HepG2 (cell line): ENCODE results near the gene CLCN1. TPM values are rescaled to one million over a fixed set of nuclear protein-coding genes. Genes with fewer than 3 reads are reported as not detected.
A peak's percentile ranks its signal among the peaks of the same experiment; 100 is the strongest.

Source experiments
- KDM2A ChIP-seq: sonication (generic); formaldehyde crosslinking; IDR thresholded peaks from 2 replicates; pipeline ENCODE4 v1.4.0; 2020; ENCODE audit warnings: low read depth, missing genetic modification reagents, borderline replicate concordance
- KDM4B ChIP-seq: sonication (generic); formaldehyde crosslinking; IDR thresholded peaks from 2 replicates; pipeline ENCODE4 v1.4.0; 2020; ENCODE audit warnings: missing genetic modification reagents
- NBN ChIP-seq: fragments of 450-650 bp; conservative IDR thresholded peaks from 2 replicates; pipeline ENCODE4 v1.6.1; 2017
- NCOA2 ChIP-seq: sonication (generic); formaldehyde crosslinking; IDR thresholded peaks from 2 replicates; pipeline ENCODE4 v1.8.0; 2022; ENCODE audit warnings: inconsistent platforms
- PATZ1 ChIP-seq: sonication (generic); formaldehyde crosslinking; IDR thresholded peaks from 2 replicates; pipeline ENCODE4 v1.4.0; 2020; ENCODE audit warnings: missing genetic modification reagents
- PHF8 ChIP-seq: sonication (generic); formaldehyde crosslinking; IDR thresholded peaks from 2 replicates; pipeline ENCODE4 v1.5.0; 2020; ENCODE audit warnings: missing genetic modification reagents
- SALL2 ChIP-seq: sonication (generic); formaldehyde crosslinking; IDR thresholded peaks from 2 replicates; pipeline ENCODE4 v1.8.1; 2023; ENCODE audit warnings: mild to moderate bottlenecking, missing genetic modification reagents, inconsistent platforms
- ZFY ChIP-seq: sonication (generic); formaldehyde crosslinking; IDR thresholded peaks from 2 replicates; pipeline ENCODE4 v1.4.0; 2020; ENCODE audit warnings: missing genetic modification reagents
- ZNF136 ChIP-seq: sonication (generic); formaldehyde crosslinking; IDR thresholded peaks from 2 replicates; pipeline ENCODE4 v1.8.1; 2022; ENCODE audit warnings: low read depth, mild to moderate bottlenecking, moderate library complexity, missing genetic modification reagents
- ZNF343 ChIP-seq: sonication (generic); formaldehyde crosslinking; IDR thresholded peaks from 2 replicates; pipeline ENCODE4 v1.4.0; 2020; ENCODE audit warnings: mild to moderate bottlenecking, missing genetic modification reagents
- ZNF556 ChIP-seq: sonication (generic); formaldehyde crosslinking; IDR thresholded peaks from 2 replicates; pipeline ENCODE4 v1.4.0; 2020; ENCODE audit warnings: mild to moderate bottlenecking, missing genetic modification reagents, borderline replicate concordance
- ZNF557 ChIP-seq: sonication (generic); formaldehyde crosslinking; IDR thresholded peaks from 2 replicates; pipeline ENCODE4 v1.4.0; 2020; ENCODE audit warnings: missing genetic modification reagents
- ZNF761 ChIP-seq: sonication (generic); formaldehyde crosslinking; conservative IDR thresholded peaks from 2 replicates; pipeline ENCODE4 v1.4.0; 2020; ENCODE audit warnings: mild to moderate bottlenecking, missing genetic modification reagents
- ZNF766 ChIP-seq: sonication (generic); formaldehyde crosslinking; IDR thresholded peaks from 2 replicates; pipeline ENCODE4 v1.5.0; 2020; ENCODE audit warnings: missing genetic modification reagents, borderline replicate concordance
- polyA plus RNA-seq, 8 experiments: library from polyadenylated mRNA; depleted of rRNA in 3 of 8; stranded (reverse) in 7 of 8; unstranded in 1 of 8; fragments of >200 nt; fragmentation: Illumina TruSeq in 4 of 8; extraction: Trizol in 4 of 8; gene quantifications; 2 replicates each; pipeline versions ENCODE4 v1.2.1 to v1.2.3, GENCODE V29; 2011 to 2016; ENCODE audit warnings: low read depth in 4 of 8, missing spikeins in 1 of 8, mixed read lengths in 1 of 8; ENCODE audit not compliant: insufficient read depth in 1 of 8
- total RNA-seq, 5 experiments: library from RNA; depleted of rRNA; stranded (reverse); fragments of >200 nt; fragmentation: Illumina TruSeq; extraction: Trizol; gene quantifications; 2 replicates each; pipeline ENCODE4 v1.2.3, GENCODE V29; 2016; ENCODE audit warnings: low read depth in 1 of 5
- TF ChIP-seq, protein P1 (sequence below): sonication (generic); formaldehyde crosslinking; IDR thresholded peaks from 2 replicates; pipeline ENCODE4 v1.5.0; 2020; ENCODE audit warnings: mild to moderate bottlenecking, missing genetic modification reagents, borderline replicate concordance
- TF ChIP-seq, protein P2 (sequence below): sonication (generic); formaldehyde crosslinking; IDR thresholded peaks from 2 replicates; pipeline ENCODE4 v1.4.0; 2020; ENCODE audit warnings: missing genetic modification reagents
- TF ChIP-seq, protein P3 (sequence below): IDR thresholded peaks from 2 replicates; pipeline ENCODE4 v1.6.1; 2016; ENCODE audit warnings: low read depth, missing genetic modification reagents, missing compliant biosample characterization

CLCN1 gene
- total and polyA plus RNA-seq, 2 of the 13 experiments (the other 11 are each of a cell fraction or from before 2014, with no cell fraction given) = 0.01 TPM; not detected in 1

- TF ChIP-seq ZNF136 (CRISPR knock-in tag) = 0 out of 2 replicates have a peak, but pooled peaks have one; percentile 27
- TF ChIP-seq NCOA2 = peak; percentile 69
- TF ChIP-seq, protein P1, sequence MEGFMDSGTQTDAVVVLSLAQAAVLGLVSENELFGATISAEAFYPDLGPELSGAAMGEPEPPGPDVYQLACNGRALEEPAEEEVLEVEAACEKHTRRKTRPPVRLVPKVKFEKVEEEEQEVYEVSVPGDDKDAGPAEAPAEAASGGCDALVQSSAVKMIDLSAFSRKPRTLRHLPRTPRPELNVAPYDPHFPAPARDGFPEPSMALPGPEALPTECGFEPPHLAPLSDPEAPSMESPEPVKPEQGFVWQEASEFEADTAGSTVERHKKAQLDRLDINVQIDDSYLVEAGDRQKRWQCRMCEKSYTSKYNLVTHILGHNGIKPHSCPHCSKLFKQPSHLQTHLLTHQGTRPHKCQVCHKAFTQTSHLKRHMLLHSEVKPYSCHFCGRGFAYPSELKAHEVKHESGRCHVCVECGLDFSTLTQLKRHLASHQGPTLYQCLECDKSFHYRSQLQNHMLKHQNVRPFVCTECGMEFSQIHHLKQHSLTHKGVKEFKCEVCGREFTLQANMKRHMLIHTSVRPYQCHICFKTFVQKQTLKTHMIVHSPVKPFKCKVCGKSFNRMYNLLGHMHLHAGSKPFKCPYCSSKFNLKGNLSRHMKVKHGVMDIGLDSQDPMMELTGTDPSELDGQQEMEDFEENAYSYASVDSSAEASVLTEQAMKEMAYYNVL (CRISPR knock-in tag) = peak; percentile 67; the same call in 1 of the 2 replicates
- TF ChIP-seq ZNF766 = peak; percentile 43; the same call in 1 of the 2 replicates
- no peak for TF ChIP-seq ZNF557
- peak; percentile 69; the same call in 1 of the 2 replicates for TF ChIP-seq KDM2A (CRISPR knock-in tag)
- TF ChIP-seq NBN = no peak
- TF ChIP-seq, protein P2, sequence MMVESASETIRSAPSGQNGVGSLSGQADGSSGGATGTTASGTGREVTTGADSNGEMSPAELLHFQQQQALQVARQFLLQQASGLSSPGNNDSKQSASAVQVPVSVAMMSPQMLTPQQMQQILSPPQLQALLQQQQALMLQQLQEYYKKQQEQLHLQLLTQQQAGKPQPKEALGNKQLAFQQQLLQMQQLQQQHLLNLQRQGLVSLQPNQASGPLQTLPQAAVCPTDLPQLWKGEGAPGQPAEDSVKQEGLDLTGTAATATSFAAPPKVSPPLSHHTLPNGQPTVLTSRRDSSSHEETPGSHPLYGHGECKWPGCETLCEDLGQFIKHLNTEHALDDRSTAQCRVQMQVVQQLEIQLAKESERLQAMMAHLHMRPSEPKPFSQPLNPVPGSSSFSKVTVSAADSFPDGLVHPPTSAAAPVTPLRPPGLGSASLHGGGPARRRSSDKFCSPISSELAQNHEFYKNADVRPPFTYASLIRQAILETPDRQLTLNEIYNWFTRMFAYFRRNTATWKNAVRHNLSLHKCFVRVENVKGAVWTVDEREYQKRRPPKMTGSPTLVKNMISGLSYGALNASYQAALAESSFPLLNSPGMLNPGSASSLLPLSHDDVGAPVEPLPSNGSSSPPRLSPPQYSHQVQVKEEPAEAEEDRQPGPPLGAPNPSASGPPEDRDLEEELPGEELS (CRISPR knock-in tag) = peak; percentile 82
- no peak for TF ChIP-seq ZNF343 (CRISPR knock-in tag)
- TF ChIP-seq SALL2 = peak; percentile 59; the same call in 1 of the 2 replicates
- peak; percentile 93 for TF ChIP-seq ZNF761
- no peak for TF ChIP-seq KDM4B (CRISPR knock-in tag)
- TF ChIP-seq, protein P3, sequence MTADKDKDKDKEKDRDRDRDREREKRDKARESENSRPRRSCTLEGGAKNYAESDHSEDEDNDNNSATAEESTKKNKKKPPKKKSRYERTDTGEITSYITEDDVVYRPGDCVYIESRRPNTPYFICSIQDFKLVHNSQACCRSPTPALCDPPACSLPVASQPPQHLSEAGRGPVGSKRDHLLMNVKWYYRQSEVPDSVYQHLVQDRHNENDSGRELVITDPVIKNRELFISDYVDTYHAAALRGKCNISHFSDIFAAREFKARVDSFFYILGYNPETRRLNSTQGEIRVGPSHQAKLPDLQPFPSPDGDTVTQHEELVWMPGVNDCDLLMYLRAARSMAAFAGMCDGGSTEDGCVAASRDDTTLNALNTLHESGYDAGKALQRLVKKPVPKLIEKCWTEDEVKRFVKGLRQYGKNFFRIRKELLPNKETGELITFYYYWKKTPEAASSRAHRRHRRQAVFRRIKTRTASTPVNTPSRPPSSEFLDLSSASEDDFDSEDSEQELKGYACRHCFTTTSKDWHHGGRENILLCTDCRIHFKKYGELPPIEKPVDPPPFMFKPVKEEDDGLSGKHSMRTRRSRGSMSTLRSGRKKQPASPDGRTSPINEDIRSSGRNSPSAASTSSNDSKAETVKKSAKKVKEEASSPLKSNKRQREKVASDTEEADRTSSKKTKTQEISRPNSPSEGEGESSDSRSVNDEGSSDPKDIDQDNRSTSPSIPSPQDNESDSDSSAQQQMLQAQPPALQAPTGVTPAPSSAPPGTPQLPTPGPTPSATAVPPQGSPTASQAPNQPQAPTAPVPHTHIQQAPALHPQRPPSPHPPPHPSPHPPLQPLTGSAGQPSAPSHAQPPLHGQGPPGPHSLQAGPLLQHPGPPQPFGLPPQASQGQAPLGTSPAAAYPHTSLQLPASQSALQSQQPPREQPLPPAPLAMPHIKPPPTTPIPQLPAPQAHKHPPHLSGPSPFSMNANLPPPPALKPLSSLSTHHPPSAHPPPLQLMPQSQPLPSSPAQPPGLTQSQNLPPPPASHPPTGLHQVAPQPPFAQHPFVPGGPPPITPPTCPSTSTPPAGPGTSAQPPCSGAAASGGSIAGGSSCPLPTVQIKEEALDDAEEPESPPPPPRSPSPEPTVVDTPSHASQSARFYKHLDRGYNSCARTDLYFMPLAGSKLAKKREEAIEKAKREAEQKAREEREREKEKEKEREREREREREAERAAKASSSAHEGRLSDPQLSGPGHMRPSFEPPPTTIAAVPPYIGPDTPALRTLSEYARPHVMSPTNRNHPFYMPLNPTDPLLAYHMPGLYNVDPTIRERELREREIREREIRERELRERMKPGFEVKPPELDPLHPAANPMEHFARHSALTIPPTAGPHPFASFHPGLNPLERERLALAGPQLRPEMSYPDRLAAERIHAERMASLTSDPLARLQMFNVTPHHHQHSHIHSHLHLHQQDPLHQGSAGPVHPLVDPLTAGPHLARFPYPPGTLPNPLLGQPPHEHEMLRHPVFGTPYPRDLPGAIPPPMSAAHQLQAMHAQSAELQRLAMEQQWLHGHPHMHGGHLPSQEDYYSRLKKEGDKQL (CRISPR knock-in tag) = no peak
- peak; percentile 82; the same call in 1 of the 2 replicates for TF ChIP-seq ZNF556 (CRISPR knock-in tag)
- TF ChIP-seq PATZ1 (CRISPR knock-in tag) = peak; percentile 75
- TF ChIP-seq ZFY (CRISPR knock-in tag) = peak; percentile 56; the same call in 1 of the 2 replicates
- TF ChIP-seq PHF8 (CRISPR knock-in tag) = peak; percentile 44; the same call in 1 of the 2 replicates
Observed at GRCh38 chr7:143395187-143396149, 79.6 kb downstream of the CLCN1 start (continued).
